Vagina (tissue), 2 donors: ENCODE data around the gene ALOXE3. TPM values are rescaled to one million over a fixed set of nuclear protein-coding genes. Genes with fewer than 3 reads are reported as not detected.

Experiments
- DNase-seq, 2 donors: peaks; one replicate each; pipeline ENCODE4 v3.0.0-alpha.2; 2017; ENCODE audit errors: extremely low spot score in 2 of 2
- H3K27ac ChIP-seq: fragments of 200-600 bp; sonication (generic); one replicate; pipeline ENCODE4 v1.5.1; 2019
- H3K27me3 ChIP-seq: fragments of 200-600 bp; sonication (generic); one replicate; pipeline ENCODE4 v1.5.1; 2019
- H3K36me3 ChIP-seq, 2 donors: fragments of 200-600 bp; sonication (generic); one replicate each; pipeline ENCODE4 v1.5.1; 2017 to 2019
- H3K4me1 ChIP-seq: fragments of 200-600 bp; sonication (generic); one replicate; pipeline ENCODE4 v1.5.1; 2019
- H3K4me3 ChIP-seq, 2 donors: fragments of 200-600 bp; sonication (generic); 1 replicate in 1 of 2; 2 replicates in 1 of 2; pipeline ENCODE4 v1.5.1; 2016 to 2019
- H3K9me3 ChIP-seq: fragments of 200-600 bp; sonication (generic); one replicate; pipeline ENCODE4 v1.5.1; 2019
- CTCF ChIP-seq, 3 experiments: fragments of 450-650 bp in 2 of 3; fragments of 200-600 bp in 1 of 3; sonication (generic) in 1 of 3; IDR thresholded peaks; one replicate each; pipeline ENCODE4 v1.5.1; 2017 to 2019; ENCODE audit warnings: antibody characterized with exemption in 3 of 3, mild to moderate bottlenecking in 2 of 3, moderate library complexity in 2 of 3
- POLR2A ChIP-seq, 2 donors: fragments of 450-650 bp; IDR thresholded peaks; one replicate each; pipeline ENCODE4 v1.6.1; 2017; ENCODE audit warnings: antibody characterized with exemption in 2 of 2, mild to moderate bottlenecking in 2 of 2, moderate library complexity in 2 of 2
- POLR2AphosphoS5 ChIP-seq, 2 donors: sonication (generic); formaldehyde crosslinking; IDR thresholded peaks; one replicate each; pipeline ENCODE4 v1.9.0; 2017; ENCODE audit warnings: antibody characterized with exemption in 2 of 2, mild to moderate bottlenecking in 2 of 2, low read depth in 1 of 2; ENCODE audit not compliant: insufficient read depth in 1 of 2
- intact Hi-C: fragments of 100-400 bp; cut with DNase I; formaldehyde crosslinking; loops from one replicate; pipeline ENCODE4 v1.15.1; 2023
- total RNA-seq: library from RNA; depleted of rRNA; stranded (reverse); fragments of >200 nt; gene quantifications from one replicate; pipeline ENCODE4 v1.2.3, GENCODE V29; 2016

The ALOXE3 gene
- total RNA-seq, 1 donor from 2014 or later = 1.5 TPM

DNA sequence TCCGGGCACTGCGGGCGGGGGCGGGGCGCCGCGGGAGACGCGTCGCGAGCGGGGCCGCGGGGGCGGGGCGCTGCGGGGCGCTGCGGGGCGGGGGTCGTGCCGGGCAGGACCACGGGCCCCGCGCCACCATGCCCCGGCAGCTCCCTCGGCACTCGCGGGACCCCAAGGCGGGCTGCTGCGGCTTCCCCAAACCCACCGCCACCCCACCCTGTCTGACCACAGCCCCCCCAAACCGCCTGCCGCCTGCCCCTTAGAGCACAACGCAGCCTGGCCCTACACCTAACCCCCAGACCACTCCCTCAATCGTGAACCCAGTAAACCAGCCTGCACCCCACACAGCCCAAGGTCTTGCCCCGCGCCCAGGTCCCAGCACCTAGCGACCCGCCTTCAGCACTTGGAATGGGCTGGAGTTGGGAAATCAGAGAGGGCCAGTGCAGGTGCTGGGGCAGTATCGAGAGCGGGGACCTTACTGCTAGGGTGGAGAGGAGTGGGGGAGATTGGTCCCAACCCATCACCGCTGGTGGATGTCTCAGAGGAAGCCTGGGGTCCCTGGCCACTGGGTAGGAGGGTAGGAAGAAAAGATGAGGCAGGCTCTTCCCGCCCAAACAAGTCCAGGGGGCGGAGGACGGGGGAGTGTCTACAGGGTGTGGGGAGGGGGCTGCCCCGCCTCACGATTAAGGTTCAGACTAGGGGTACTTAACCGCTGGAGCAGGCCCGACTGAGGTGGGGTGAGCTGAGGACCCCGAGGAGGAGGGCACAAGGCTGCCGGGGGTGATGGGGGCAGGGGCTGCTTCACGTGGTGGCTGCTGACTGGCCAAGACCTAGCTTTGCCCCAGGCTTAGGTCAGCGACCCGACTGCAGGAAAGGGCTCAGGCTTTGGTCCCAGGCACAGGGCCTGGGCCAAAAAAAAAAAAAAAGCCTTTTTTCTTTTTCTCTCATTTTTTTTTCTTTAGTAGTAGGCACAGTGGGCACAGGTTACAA, 45.0 kb upstream of the ALOXE3 start:
- Histone ChIP-seq H3K27ac (peak overlapping the region; percentile 100), H3K36me3 (peaks cover 0 to 5% of the 10 kb centered on the region in 2 donors), H3K27me3 (no peaks in the 10 kb centered on the region), H3K9me3 (no peaks in the 10 kb centered on the region), H3K4me3 (peak overlapping the region; percentile 81), H3K4me1 (peaks cover 54% of the 10 kb centered on the region)
- no peak for TF ChIP-seq POLR2A (IDR thresholded peaks at IDR 0.05)
- TF ChIP-seq POLR2AphosphoS5 (IDR thresholded peaks at IDR 0.05; ENCODE audit: insufficient read depth in 1 of 2, low read depth in 1 of 2) = peak in 1 of 2 donors; percentile 8
- DNase-seq = peak in 1 of 2 donors; percentile 92
- intact Hi-C loops = no loop called here

DNA sequence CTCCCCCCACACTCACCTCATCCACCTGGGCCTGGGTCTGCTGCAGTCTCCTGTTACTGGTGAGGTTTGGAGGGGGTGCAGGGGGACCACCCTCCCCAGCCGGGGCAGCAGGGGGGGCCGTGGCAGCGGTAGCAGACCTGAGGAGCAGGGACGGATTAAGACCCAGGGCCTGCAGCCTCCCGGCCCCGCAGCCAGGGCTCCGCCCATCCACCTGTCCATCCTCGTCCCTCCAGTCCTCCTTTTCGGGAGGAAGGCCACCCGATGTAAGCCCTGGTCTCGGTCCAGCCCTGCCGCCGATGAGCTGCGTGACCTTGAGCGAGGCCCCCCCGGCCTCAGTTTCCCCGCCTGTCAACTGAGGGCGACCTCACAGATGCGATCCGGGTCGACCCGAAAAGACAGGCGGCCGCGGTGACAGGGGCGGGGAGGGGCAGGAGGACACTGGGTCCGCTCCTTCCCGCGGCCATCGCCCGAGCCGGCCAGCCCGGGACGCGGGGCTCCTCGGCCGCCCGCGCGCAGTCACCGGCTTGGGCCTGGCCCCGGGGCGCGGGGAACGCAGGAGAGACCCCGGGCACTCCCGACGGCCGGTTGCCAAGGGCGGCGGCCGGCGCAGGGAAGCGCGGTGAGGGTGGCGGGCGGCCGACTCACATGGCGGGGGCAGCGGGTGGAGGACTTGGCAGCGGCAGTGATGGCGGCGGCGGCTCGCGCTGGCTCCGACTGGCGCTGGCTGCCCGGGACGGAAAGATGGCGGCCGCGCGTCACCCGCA, 44.1 kb upstream of the ALOXE3 start, which contains the start of gene VAMP2:
VAMP2 (minus strand) TSS at position 716 of the 764 bp plus-strand sequence; CDS start at position 647, 69 bp downstream.
- Histone ChIP-seq H3K27me3 (no peaks in the 10 kb centered on the region), H3K27ac (peak within 1 kb of the TSS; percentile 100), H3K36me3 (peaks cover 0 to 5% of the 10 kb centered on the region in 2 donors), H3K4me1 (peaks cover 56% of the 10 kb centered on the region), H3K4me3 (peak within 1 kb of the TSS; percentile 81), H3K9me3 (no peaks in the 10 kb centered on the region)
- DNase-seq = peak in 1 of 2 donors; percentile 87
- peak in 1 of 2 donors; percentile 93 for TF ChIP-seq POLR2A (IDR thresholded peaks at IDR 0.05)
- no peak for TF ChIP-seq CTCF (IDR thresholded peaks at IDR 0.05)
- peak in 1 of 2 donors; percentile 46 for TF ChIP-seq POLR2AphosphoS5 (IDR thresholded peaks at IDR 0.05; ENCODE audit: insufficient read depth in 1 of 2, low read depth in 1 of 2)
- intact Hi-C loops = no loop called here

GRCh38 chr17:8161289-8162232, 43.2 kb upstream of the ALOXE3 start:
- intact Hi-C loops = no loop called here
- H3K9me3 ChIP-seq = no peaks in the 10 kb centered on the region
- H3K27ac ChIP-seq = peak overlapping the region; percentile 100
- peaks cover 0 to 5% of the 10 kb centered on the region in 2 donors for H3K36me3 ChIP-seq
- H3K4me1 ChIP-seq = peaks cover 61% of the 10 kb centered on the region
- TF ChIP-seq POLR2AphosphoS5 (IDR thresholded peaks at IDR 0.05; ENCODE audit: insufficient read depth in 1 of 2, low read depth in 1 of 2) (no peak), POLR2A (IDR thresholded peaks at IDR 0.05) (no peak), CTCF (IDR thresholded peaks at IDR 0.05) (no peak)
- H3K4me3 ChIP-seq = peak overlapping the region; percentile 81
- H3K27me3 ChIP-seq = no peaks in the 10 kb centered on the region
- DNase-seq = no peak

- TF ChIP-seq POLR2AphosphoS5 (IDR thresholded peaks at IDR 0.05; ENCODE audit: insufficient read depth in 1 of 2, low read depth in 1 of 2) (no peak), POLR2A (IDR thresholded peaks at IDR 0.05) (no peak), CTCF (IDR thresholded peaks at IDR 0.05) (no peak)
- H3K27me3 ChIP-seq = no peaks in the 10 kb centered on the region
- intact Hi-C loops = no loop called here
- no peaks in the 10 kb centered on the region for H3K9me3 ChIP-seq
- no peak for DNase-seq
- H3K4me3 ChIP-seq = no peak overlapping the region
- H3K27ac ChIP-seq = peak overlapping the region; percentile 100
- H3K4me1 ChIP-seq = peaks cover 61% of the 10 kb centered on the region
- H3K36me3 ChIP-seq = peaks cover 0 to 5% of the 10 kb centered on the region in 2 donors
Observed at GRCh38 chr17:8160741-8161221, 42.5 kb upstream of the ALOXE3 start.
